ENCODE measurements around the gene NAA10. TPM values are rescaled to one million over a fixed set of nuclear protein-coding genes. Genes with fewer than 3 reads are reported as not detected.

The NAA10 gene
- total RNA-seq, 1 donor from 2014 or later: 144 TPM

DNA sequence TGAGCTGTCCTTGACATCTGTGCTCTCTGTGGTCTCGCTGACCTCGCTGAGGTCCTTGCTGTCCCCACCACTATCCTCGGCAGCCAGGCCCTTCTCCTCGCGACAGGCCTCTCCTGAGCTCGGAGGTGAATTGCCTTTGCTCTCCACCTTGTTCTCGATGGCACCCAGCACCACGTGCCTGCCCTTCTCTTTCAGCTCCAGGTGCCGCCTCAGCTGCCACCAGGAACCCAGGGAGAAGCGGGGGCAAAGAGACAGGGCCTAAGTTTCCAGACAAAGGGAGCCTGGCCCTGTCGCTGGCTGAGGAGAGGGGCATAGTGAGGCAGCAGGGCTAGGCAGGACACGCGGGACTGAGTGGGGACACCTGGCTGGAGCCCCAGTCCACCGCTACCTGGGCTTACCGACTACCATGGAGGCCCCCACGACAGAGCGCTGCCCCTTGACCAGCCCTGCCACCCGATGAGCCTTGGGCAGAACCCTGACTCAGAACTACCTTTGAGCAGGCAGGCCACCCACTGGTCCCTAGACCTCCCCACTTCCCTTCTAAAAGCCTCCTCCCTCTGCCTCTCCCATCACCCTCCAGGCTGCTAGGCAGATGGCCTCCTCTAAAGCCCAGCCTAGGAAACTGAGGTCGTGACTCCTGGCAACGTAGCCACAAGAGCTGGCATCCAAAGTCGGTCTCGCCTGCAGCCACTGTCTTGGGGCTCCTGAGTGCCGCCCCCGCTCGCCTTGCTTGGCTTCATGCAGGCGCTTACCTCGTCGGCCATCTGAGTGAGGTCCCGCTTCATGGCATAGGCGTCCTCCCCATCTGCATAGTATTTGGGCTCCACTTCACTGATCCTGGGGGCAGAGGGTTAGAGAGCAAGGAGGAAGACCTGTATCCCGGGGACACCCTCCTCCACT lies 4.6 kb downstream of the NAA10 start:
- DNase-seq (ENCODE audit: extremely low read depth, low read depth, low spot score): no peak

DNA sequence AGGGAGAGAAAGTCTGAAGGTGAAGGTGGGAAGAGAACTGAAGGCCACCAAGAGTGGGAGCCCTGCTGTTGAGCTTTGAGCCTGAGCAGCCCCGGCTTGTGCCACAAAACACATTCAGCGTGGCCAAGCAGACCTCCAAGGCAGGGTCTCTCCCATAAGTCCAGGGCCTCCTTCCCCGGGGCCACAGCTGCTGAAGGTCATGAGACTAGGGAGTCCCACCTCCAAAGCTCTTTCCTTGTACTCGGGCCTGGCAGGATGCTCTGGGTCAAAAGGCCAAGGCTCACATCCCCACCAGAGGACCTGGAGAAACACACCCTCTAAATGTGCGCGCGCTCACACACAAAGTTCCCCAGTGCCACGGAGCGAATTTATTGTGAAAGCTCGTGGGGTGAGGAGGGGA lies 5.3 kb downstream of the NAA10 start:
- DNase-seq (ENCODE audit: extremely low read depth, low read depth, low spot score): no peak

DNA sequence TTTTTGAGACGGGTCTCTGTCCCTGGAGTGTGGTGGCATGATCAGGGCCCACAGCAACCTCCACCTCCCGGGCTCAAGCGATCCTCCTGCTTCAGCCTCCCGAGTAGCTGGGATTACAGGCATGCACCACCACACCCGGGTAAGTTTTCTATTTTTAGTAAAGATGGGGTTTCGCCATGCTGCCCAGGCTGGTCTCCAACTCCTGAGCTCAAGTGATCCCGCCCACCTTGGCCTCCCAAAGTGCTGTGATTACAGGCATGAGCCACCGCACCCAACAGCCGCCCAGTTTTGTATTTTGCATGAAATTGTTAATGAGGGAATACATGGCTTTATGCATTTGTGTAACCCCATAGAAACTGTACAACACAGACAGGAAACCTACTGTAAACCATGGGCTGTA lies 6.0 kb downstream of the NAA10 start:
- no peak for DNase-seq (ENCODE audit: extremely low read depth, low read depth, low spot score)

DNA sequence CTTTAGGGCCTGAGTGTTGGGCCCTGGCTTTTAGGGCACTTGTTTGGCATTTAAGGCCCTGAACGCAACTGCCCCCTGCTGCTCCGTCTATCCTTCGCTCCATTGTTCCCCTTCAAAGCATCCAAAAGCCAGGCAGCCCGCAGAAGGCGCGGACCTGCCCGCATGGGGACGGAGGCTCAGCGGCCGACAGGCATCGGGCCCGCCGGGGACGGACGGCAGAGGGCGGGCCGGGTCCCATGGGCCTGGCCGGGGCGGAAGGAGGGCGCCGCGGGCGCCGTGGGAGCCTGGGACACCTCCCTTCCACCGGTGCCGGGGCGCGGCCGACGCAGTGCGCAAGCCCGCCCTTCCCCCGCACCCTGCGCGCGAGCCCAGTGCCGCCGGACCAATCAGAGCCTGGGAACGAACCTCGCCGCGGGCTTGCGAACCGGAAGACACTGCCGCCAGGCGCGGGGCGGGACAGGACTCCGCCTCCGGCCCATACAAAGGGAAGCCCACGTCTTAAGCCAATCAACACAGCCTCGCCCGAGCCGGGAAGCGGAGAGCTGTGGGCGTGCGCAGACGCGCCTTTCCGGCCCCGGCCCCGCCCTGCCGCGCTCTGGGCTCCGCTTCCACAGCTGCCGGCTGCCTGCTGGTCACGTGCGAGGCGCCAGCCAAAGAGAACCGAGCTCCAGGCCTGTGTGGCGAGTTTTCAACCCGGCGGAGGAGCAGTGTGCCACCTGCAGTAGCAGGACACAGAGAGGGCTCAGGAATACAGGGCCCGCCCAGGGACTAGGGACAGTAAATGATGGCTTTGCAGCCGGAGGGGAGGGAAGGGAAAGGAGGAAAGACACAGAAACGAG lies 6.7 kb downstream of the NAA10 start:
- peak; percentile 68 for DNase-seq (ENCODE audit: extremely low read depth, low read depth, low spot score)

DNA sequence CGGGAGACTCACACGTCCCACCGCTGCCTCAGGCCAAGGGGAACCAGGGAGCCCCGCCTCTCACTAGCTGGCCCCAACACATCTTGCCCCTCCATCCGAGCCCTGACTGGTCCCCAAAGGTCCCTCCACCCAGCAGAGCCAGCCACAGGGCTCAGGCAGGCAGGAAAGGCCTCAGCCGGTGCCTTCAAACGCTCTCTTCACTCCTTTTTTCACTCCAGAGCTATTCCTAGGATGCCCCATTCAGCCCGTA lies 7.2 kb downstream of the NAA10 start:
- no peak for DNase-seq (ENCODE audit: extremely low read depth, low read depth, low spot score)

DNA sequence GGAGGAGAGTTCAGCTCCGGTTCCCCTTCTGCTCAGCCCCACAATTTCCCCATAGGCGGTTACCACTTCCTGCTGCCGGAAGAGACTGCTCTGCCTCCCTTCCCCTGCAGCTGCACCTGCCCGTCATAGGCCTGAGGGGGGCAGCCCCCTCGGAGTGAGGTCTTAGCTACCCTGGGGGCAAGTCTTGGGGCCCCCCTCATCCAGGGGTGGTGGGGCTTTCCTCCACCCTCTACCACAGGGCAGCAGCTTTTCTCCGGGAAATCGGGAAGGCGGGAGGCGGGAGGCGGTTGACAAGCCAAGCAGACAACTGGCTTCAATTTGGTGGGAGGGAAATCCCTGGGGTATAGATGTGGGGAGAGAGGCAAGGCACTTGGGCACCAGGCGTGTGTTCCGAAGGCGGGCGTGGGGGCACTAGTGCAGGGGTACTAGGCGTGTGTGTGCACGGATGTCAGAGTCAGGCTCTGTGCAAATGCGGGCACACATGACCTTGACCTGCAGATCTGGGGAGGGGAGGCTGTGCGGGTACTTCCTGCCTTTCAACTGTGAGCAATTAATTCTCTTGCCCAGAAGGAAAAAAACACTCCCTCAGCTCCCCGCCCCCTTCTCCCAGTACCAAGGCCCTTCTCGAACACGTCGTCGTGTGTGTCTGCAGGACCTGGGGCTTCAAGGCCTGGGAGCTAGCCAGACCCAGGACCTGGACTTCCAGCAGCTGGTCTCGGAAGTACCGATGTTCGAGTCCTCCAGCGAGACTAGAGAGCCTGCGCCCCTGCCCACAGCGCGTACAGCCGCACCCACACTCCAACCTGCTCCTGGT lies 7.8 kb downstream of the NAA10 start:
- DNase-seq (ENCODE audit: extremely low read depth, low read depth, low spot score): no peak

DNA sequence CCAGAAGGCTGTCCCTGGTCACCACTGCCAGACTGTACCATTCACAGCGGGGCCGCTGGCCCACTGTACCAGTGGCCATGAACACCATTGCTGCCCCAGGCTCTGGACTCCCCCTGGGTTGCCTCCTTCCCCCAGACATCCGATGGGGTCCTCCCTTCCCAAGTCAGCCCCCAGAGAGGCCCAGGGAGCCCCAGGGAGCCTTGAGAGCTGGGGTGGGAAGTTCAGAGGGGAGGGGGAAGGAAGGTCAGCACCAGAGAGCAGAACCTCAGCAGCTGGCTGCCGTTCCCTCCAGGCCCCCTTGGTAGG lies 8.3 kb downstream of the NAA10 start:
- DNase-seq (ENCODE audit: extremely low read depth, low read depth, low spot score): no peak

DNA sequence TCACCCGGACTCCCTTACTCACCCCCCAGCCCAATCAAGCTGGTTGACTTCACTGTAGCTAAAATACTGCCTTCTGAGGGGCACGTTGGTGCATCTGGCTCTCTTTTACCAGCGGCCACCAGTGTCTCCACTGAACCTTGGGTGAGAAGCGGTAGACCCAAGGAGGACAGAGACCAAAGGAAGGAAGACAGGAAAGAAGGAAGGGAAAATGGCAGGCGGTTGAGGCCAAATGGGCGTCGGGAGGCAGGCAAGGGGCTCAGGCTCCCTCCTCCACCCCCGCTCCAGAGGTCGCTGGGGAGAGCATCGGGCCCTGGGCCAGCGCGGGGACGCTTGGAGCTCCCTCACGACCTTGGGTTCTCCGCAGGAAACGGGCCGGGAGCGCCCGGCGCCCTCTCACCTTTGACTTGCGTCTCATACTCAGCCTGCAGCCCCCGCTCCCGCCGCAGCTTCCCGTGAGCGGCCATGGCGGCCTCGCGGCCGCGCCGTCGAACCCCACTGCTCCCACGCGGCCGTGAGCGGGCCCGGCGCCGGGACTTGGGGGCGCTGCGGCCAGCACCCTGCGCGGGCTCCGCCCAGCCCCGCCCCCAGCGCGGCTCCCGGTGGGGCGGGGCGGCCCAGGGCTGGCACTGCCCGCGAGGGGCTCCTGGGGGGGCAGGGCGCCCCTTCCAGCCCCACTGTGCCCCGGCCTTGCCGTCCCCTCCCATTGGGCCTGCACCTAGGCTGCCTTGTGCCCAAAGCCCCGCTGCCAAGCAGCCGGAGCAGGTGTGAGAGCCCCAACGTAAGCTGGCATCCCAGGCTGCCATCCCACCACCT lies 8.9 kb downstream of the NAA10 start, which contains the start of gene ARHGAP4:
ARHGAP4 (minus strand) TSS at position 526 of the 813 bp plus-strand sequence; CDS start at position 464, 62 bp downstream.
- DNase-seq (ENCODE audit: extremely low read depth, low read depth, low spot score): no peak

DNA sequence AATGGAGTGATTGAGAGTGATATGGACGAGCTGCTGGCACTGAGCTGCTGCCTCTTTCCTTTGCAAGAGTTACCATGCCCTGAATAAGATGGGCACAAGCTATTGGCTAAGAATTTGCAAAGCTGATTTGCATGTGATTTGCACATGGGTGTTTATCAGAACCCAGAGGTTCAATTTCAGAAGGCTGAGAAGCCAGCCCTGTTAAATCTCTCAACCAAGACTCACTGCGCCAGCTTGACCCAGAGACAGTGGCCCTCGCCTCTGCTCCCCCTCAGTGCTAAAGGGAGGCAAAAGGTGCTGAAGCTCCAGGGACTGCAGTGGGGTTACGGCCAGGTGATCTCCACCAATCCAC lies 9.5 kb downstream of the NAA10 start:
- no peak for DNase-seq (ENCODE audit: extremely low read depth, low read depth, low spot score)

DNA sequence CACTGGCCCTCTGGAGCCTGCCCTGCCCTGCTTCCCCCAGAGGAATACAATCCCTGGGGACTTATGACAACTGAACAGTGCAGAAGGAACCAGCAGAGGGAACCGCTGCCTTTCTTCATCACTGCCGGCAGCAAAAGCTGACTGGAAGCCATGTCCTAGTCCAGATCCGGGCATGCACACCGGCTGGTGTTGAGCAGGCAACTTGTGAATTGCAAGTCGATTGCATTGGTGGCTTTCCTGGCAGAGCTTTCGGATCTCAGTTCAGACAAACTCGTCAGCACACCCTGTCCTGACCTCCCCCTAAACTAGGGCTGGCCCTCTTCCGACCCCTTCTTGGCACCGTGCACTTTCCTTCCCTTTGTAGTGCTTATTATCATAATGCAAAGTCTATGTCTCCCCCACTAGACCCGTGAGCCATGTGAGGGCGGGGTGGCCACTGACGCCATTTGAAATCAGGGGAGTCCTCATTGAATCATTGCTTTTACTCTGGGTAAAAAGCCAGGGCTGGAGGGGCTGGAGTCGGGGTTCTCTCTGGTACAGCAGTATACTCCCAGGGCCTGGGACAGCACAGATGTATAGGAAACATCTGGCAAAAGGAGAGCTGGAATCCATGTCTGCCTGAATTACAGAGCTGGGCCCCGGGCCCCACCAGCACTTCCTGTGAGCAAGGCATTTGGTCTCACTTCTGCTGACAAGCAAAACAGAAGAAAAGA lies 10.5 kb downstream of the NAA10 start:
- DNase-seq (ENCODE audit: extremely low read depth, low read depth, low spot score): no peak

DNA sequence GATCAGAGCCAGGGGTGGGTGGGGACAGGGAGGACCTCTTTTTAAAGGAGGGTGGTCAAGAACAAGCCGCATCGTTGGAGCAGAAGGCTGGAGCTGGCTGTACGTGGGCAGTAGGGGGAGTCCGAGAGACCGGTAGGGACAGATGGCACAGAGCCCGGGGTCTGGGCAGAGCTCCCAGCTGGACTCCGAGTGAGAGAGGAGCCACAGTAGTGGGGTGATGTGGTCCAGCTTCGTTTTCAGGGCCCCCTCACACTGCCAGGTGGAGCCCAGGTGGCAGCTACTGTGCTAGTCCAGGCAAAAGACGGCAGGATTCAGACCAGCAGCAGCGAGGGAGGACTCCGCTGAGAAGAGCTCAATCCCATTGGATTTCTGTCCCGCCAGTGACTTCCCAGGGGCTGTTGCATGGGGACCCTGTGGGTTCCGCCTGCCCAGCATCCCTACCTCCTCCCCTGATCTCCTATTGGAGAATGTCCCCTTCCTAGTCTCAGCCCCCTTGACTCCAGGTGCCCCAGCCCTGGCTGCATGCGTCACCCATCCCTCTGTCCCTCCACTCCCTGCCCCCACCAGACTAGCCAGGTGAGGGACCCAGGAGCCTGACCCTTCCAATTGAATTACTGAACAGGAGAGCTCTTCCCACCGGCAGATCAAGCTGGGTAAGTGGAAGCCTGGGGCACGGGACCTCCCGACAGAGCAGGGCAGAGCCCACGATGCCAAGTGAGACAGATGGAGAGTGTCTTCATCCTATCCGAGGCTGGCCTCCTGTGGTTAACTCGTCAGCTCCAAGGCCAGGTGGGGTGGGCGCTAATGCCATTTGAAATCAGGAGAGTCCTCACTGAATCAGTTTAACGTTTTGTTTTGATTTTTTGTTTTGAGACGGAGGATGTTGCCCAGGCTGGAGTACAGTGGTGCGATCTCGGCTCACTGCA lies 11.6 kb downstream of the NAA10 start:
- no peak for DNase-seq (ENCODE audit: extremely low read depth, low read depth, low spot score)

DNA sequence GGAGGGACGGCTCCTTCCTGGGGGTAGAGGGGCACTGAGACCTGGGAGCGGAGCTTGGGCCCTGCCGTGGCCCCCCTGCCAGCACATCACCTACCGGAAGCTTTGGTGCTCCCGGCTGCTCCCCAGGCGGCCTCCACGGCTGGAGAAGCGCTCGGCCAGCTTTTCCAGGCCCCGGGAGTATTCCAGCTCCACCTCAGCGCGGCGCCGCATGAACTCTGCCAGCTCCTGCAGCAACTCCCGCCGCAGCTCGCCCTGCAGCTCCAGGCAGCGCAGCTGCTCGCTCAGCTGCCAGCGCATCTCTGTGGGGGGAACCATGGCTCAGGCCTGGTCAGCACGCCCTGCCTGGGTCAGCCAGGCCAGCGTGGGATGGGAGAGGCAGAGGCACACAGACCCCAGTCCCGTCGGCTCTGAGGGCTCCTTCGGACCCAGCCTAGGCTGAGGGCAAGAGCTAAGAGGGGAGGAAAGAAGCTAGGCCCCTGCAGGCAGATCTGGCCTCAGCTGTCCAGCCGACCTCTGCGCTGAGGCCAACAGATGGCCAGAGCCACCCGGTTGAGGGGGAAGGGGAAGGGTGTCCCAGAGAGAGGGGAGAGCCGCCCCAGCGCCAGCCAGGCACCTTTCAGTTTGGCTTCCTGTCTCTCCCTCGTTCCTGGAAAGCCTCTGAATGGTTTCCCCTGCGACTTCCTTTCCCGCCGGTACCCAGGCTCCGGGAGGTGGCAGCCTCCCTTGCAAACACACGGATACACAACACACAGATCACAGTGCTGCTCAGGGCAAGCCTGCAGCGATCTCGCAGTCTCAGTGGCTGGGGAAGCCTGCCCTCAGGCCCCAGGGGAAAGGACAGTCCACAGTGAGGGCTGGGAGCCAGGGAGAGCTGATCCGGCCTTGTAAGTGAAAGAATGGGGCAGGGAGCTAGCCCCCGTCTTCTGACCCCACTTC lies 13.1 kb downstream of the NAA10 start:
- DNase-seq (ENCODE audit: extremely low read depth, low read depth, low spot score): no peak

DNA sequence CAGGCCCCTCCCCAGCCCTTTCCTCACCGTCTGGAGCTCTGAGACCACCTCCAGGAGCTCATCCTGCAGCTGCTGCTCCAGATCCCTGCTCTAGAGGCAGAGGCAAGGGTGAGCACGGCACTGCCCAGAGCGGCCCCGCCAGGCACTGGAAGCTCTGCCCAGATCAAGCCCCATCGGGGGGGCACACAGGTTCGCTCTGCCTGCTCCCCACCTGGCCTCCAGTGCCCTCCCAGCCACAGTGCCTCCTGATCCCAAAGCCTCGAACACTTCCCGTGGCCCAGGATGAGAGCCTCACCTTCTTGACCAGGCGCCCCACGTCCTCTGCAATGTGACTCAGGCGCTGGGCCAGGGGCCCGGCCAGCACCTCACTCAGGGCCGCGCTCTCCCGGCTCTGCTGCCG lies 13.8 kb downstream of the NAA10 start:
- DNase-seq (ENCODE audit: extremely low read depth, low read depth, low spot score): no peak

DNA sequence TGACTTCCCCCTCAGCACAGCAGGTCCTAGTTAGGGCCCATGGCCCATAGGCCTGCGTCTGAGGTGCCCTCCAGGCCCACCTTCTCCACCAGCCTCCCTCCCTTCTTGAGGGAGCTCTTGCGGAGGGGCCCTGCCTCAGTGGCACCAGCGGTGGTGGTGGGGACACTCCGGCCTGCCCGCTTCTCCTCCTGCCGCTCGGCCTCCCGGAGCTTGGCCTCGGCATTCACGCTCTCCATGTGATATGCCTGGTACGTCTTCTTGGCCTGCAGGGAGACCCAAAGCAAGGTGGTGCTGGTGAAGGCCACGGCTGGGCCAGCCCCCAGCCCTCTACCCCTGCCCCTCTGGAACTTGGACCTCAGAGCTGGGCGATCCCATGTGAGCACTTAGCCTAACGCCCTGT lies 14.3 kb downstream of the NAA10 start:
- no peak for DNase-seq (ENCODE audit: extremely low read depth, low read depth, low spot score)

DNA sequence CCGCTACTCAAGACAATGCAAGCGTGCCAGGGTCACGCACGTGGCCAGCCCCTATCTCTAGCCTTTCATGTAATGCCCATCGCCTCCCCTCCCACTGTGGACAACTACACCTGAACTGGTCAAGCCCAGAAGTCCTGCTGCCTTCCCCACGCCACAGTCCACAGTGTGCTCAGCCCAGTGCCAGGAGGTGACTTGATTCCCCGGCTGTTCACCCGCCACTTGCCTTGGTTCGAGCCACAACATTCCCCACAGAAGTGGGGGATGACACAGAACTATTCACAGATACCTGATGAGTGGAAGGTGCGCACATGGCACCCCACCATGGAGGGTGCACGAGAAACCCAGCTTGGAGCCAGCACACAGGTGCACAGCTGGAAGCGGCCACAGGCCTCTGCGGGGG lies 15.6 kb downstream of the NAA10 start:
- no peak for DNase-seq (ENCODE audit: extremely low read depth, low read depth, low spot score)

DNA sequence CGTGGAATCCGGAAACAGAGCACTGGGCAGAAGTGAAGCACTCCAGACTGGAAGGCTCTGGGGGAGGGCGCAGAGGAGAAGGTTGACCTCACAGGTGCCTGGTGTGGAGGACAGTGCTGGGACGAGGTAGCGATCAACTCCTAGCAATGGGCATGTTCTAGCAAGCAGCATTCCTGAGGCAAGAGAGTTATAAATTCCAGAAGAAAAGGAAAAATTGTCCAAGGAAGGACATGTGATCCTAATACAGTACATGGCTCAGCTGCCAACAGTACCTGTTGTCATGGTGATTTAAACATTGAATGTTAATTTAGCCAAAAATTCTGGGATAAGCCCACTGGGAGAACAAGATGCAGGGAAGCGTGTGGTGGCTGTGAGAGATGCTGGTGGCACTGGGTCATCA lies 17.0 kb downstream of the NAA10 start:
- no peak for DNase-seq (ENCODE audit: extremely low read depth, low read depth, low spot score)

DNA sequence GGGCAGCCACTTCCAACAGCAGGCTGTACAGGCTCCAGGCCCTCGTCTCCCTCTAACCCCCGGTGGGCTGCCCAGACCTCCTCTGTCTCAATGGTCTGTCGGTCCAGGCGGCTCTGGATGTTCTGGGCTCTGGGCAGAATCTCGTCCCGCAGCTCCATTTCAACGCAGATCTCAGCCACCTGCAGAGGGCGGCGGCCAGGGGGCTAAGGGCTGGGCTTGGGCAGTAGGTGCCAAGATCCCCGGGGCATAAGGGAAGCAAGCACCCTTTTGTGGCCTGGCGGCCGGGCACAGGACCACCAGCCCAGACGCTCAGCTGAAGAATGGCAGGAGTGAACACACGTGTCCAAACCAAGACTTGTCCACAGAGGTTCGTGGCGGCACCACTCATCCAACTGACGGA lies 21.1 kb downstream of the NAA10 start:
- no peak for DNase-seq (ENCODE audit: extremely low read depth, low read depth, low spot score)

DNA sequence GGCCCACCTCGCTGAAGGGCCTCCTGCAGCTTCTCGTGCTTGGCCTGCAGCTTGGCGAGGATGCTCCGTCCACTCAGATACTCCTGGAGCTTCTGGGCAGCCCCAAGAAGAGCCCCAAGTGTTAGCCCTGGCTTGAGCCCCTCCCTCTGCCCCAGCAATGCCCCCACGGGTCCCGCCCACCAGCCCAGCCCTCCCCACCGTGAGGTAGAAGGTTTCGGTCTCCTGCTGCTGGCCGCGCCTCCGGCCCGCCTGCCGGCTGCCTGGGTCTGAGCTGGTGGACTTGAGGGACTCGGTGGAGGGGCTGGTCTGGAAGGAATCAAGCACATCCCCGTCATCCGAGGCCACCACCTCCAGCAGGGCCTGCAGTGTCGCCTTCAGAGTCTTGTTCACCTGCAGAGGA lies 21.6 kb downstream of the NAA10 start:
- no peak for DNase-seq (ENCODE audit: extremely low read depth, low read depth, low spot score)
